ENCODE measurements around the gene TNIK. TPM values are rescaled to one million over a fixed set of nuclear protein-coding genes. Genes with fewer than 3 reads are reported as not detected.

TNIK gene
- total and polyA plus RNA-seq, 2 of the 4 experiments (the other 2 are of a cell fraction), result 3.4 to 6.3 TPM

GRCh38 chr3:171269542-171269941, 190.7 kb downstream of the TNIK start:
- Histone ChIP-seq H3K79me1 (ENCODE audit: low read depth in 1 of 2, low read length in 2 of 2) (no peaks in the 10 kb centered on the region), H3K56ac (ENCODE audit: extremely low read depth, insufficient read depth, low read length) (no peak overlapping the region), H4K5ac (ENCODE audit: low read depth, low read length) (no peak overlapping the region), H3K27me3 (ENCODE audit: control insufficient read depth, insufficient read depth, low read length) (no peaks in the 10 kb centered on the region; the same call in 1 of the 2 replicates), H3K18ac (ENCODE audit: low read depth, low read length) (no peak overlapping the region), H3K4me1 (ENCODE audit: control insufficient read depth, insufficient read depth, low read length) (peaks cover 2% of the 10 kb centered on the region; the same call in 1 of the 2 replicates), H3K4me3 (ENCODE audit: insufficient read depth, low read depth, low read length) (no peak overlapping the region), H2AFZ (replicated peaks; ENCODE audit: low read length, poor library complexity) (no peak overlapping the region), H4K20me1 (ENCODE audit: insufficient read depth, low read length) (no peaks in the 10 kb centered on the region), H3K23ac (ENCODE audit: low read depth, low read length) (no peak overlapping the region), H2BK20ac (ENCODE audit: low read depth, low read length) (no peak overlapping the region), H3K9me3 (ENCODE audit: control insufficient read depth, insufficient read depth, low read length) (0 out of 2 replicates have a peak, but pooled peaks cover 2% of the 10 kb centered on the region), H4K91ac (ENCODE audit: insufficient read depth, low read depth, low read length) (no peak overlapping the region), H3K9ac (ENCODE audit: low read depth, low read length) (no peak overlapping the region), H3K4ac (ENCODE audit: low read depth, low read length) (no peak overlapping the region), H3K9me1 (ENCODE audit: insufficient read depth, low read length) (no peaks in the 10 kb centered on the region), H2AK5ac (ENCODE audit: low read depth, low read length) (no peak overlapping the region), H2AK9ac (replicated peaks; ENCODE audit: low read depth, low read length, poor library complexity) (no peak overlapping the region), H2BK15ac (ENCODE audit: low read depth, low read length) (no peak overlapping the region), H3K36me3 (ENCODE audit: control insufficient read depth, insufficient read depth, low read length) (no peaks in the 10 kb centered on the region), H2BK5ac (ENCODE audit: low read depth, low read length, poor library complexity, severe bottlenecking) (no peak overlapping the region), H2BK120ac (ENCODE audit: low read depth, low read length) (no peak overlapping the region), H4K8ac (ENCODE audit: low read depth in 2 of 2, low read length in 2 of 2) (no peak overlapping the region), H3K14ac (replicated peaks; ENCODE audit: low read depth, low read length) (no peak overlapping the region), H3K27ac (ENCODE audit: insufficient read depth, low read length) (no peak overlapping the region), H3K4me2 (ENCODE audit: low read depth, low read length) (peak overlapping the region; percentile 27; the same call in 1 of the 2 replicates)
- intact Hi-C loops (cut with micrococcal nuclease) (no loop called here), dilution Hi-C loops (cut with HindIII; ENCODE audit: low sequenced_read_pairs, unreplicated experiment) (no loop called here), in situ Hi-C loops (cut with MboI; ENCODE audit: low sequenced_read_pairs) (no loop called here)
- ChIA-PET POLR2A (ENCODE audit: unreplicated experiment) (interaction anchor here (0.7 kb wide), 1 partner anchor 64 kb away, joined by 4 read pairs; no protein-coding TSS in a partner anchor), CTCF (no interaction called here)
- DNase-seq (no peak), ATAC-seq (ENCODE audit: low read depth) (no peak)
- TF ChIP-seq SMC3 (IDR thresholded peaks at IDR 0.05; ENCODE audit: low read depth, low read length) (no peak), RAD21 (IDR thresholded peaks at IDR 0.05; ENCODE audit: low read length) (no peak), NFE2L2 (IDR thresholded peaks at IDR 0.05; ENCODE audit: low read depth, low read length) (no peak), USF2 (IDR thresholded peaks at IDR 0.05; ENCODE audit: low read depth, low read length) (no peak), CHD1 (IDR thresholded peaks at IDR 0.05; ENCODE audit: low read depth, low read length) (no peak), MAFK (IDR thresholded peaks at IDR 0.05; ENCODE audit: low read depth, low read length) (no peak), MXI1 (IDR thresholded peaks at IDR 0.05; ENCODE audit: borderline replicate concordance, low read depth, low read length) (no peak), BHLHE40 (IDR thresholded peaks at IDR 0.05; ENCODE audit: low read depth, low read length) (no peak), ELK1 (IDR thresholded peaks at IDR 0.05; ENCODE audit: borderline replicate concordance, low read depth, low read length) (no peak), CEBPB (IDR thresholded peaks at IDR 0.05; ENCODE audit: low read depth, low read length) (no peak), MAZ (IDR thresholded peaks at IDR 0.05; ENCODE audit: borderline replicate concordance, low read depth, low read length) (no peak), RCOR1 (IDR thresholded peaks at IDR 0.05; ENCODE audit: insufficient replicate concordance, low read length) (no peak), POLR2A (IDR thresholded peaks at IDR 0.05; ENCODE audit: low read depth, low read length) (no peak), RFX5 (IDR thresholded peaks at IDR 0.05; ENCODE audit: low read depth, low read length) (no peak), FOS (IDR thresholded peaks at IDR 0.05; ENCODE audit: low read depth, low read length) (no peak), CTCF (conservative IDR thresholded peaks at IDR 0.05; ENCODE audit: low read depth, low read length) (no peak)
- no TSS peak for BruUV-seq (replicated peaks)

All from IMR-90 (cell line).